Activated B cell treated with CpG ODN at 0.5 μM for 24 hours (primary cell): ENCODE results near the gene ZNF500. TPM values are rescaled to one million over a fixed set of nuclear protein-coding genes. Genes with fewer than 3 reads are reported as not detected.

ENCODE experiments used
- ATAC-seq: fragments of 200-7000 bp; cut with Tn5 transposase; one replicate; pipeline ENCODE4 v1.10.0; 2021; ENCODE audit warnings: low read depth, mild to moderate bottlenecking, moderate library complexity
- CTCF ChIA-PET: fragments of 350-600 bp; sonication (Branson Sonifier 250); formaldehyde crosslinking; loops from one replicate; lab custom pipeline; 2021; ENCODE audit warnings: antibody characterized with exemption; lab: Charles Lee
- POLR2A ChIA-PET: fragments of 350-600 bp; sonication (Branson Sonifier 250); formaldehyde crosslinking; loops from one replicate; lab custom pipeline; 2021; ENCODE audit warnings: antibody characterized with exemption; lab: Charles Lee
- DNase-seq: peaks from one replicate; pipeline ENCODE4 v3.0.0; 2022
- H3K27ac Mint-ChIP-seq: one replicate; pipeline ENCODE4 v1.8.0; 2020; ENCODE audit warnings: mixed read lengths
- H3K27me3 Mint-ChIP-seq: one replicate; pipeline ENCODE4 v1.8.0; 2021; ENCODE audit warnings: mixed read lengths
- H3K36me3 Mint-ChIP-seq: one replicate; pipeline ENCODE4 v1.8.0; 2021; ENCODE audit warnings: low read depth, mixed read lengths
- H3K4me1 Mint-ChIP-seq: one replicate; pipeline ENCODE4 v1.8.0; 2021; ENCODE audit warnings: mixed read lengths
- H3K4me3 Mint-ChIP-seq: one replicate; pipeline ENCODE4 v1.8.0; 2020; ENCODE audit warnings: mild to moderate bottlenecking, mixed read lengths
- H3K9me3 Mint-ChIP-seq: one replicate; pipeline ENCODE4 v1.8.0; 2020; ENCODE audit warnings: mixed read lengths
- CTCF ChIP-seq: fragments of 200-600 bp; IDR thresholded peaks from one replicate; pipeline ENCODE4 v1.8.0; 2022; ENCODE audit warnings: antibody characterized with exemption, mild to moderate bottlenecking
- intact Hi-C: fragments of 100-400 bp; cut with micrococcal nuclease; formaldehyde crosslinking; loops from one replicate; pipeline ENCODE4 v1.15.1; 2024
- total RNA-seq: library from RNA; stranded (reverse); gene quantifications from 2 replicates; pipeline ENCODE4 v1.2.3, GENCODE V29; 2022

Gene ZNF500
- total RNA-seq, 1 donor from 2014 or later: 19.1 TPM

GRCh38 chr16:4737545-4737944 is 29.4 kb downstream of the ZNF500 start:
- H3K36me3 Mint-ChIP-seq: peaks cover 5% of the 10 kb centered on the region
- H3K27ac Mint-ChIP-seq: no peak overlapping the region
- CTCF ChIA-PET: no interaction called here
- H3K27me3 Mint-ChIP-seq: no peaks in the 10 kb centered on the region
- DNase-seq (no peak), ATAC-seq (no peak)
- H3K4me3 Mint-ChIP-seq: no peak overlapping the region
- intact Hi-C loops: no loop called here
- TF ChIP-seq CTCF: no peak
- H3K9me3 Mint-ChIP-seq: no peaks in the 10 kb centered on the region
- POLR2A ChIA-PET: no interaction called here
- H3K4me1 Mint-ChIP-seq: peaks cover 18% of the 10 kb centered on the region

- H3K4me3 Mint-ChIP-seq: no peak overlapping the region
- CTCF ChIA-PET: no interaction called here
- no peak overlapping the region for H3K27ac Mint-ChIP-seq
- no peaks in the 10 kb centered on the region for H3K27me3 Mint-ChIP-seq
- intact Hi-C loops: no loop called here
- ATAC-seq (no peak), DNase-seq (no peak)
- H3K36me3 Mint-ChIP-seq: peaks cover 5% of the 10 kb centered on the region
- H3K9me3 Mint-ChIP-seq: no peaks in the 10 kb centered on the region
- POLR2A ChIA-PET: no interaction called here
- no peak for TF ChIP-seq CTCF
- H3K4me1 Mint-ChIP-seq: peaks cover 18% of the 10 kb centered on the region
These were observed 30.4 kb downstream of the ZNF500 start for GRCh38 chr16:4736546-4736945.

GRCh38 chr16:4734730-4735535 is 32.0 kb downstream of the ZNF500 start:
- CTCF ChIA-PET: interaction anchor here (0.8 to 1.7 kb wide), 9 partner anchors 13 to 357 kb away, joined by 3 to 7 read pairs (median 4); partner anchors contain the start of genes GLYR1, HMOX2, MGRN1 and ROGDI
- POLR2A ChIA-PET: interaction anchor here (0.5 to 3.1 kb wide), 16 partner anchors 17 to 481 kb away, joined by 3 to 27 read pairs (median 6); partner anchors contain the start of genes CDIP1, GLYR1, NUDT16L1 and PAM16
- peak overlapping the region; percentile 87 for H3K27ac Mint-ChIP-seq
- ATAC-seq (peak; percentile 80), DNase-seq (peak; percentile 91)
- peaks cover 9% of the 10 kb centered on the region for H3K36me3 Mint-ChIP-seq
- H3K9me3 Mint-ChIP-seq: no peaks in the 10 kb centered on the region
- no peaks in the 10 kb centered on the region for H3K27me3 Mint-ChIP-seq
- H3K4me3 Mint-ChIP-seq: peak overlapping the region; percentile 90
- TF ChIP-seq CTCF: no peak
- intact Hi-C loops: loop anchor here (1.0 to 2.0 kb wide), 9 partner anchors 32 to 298 kb away; partner anchors contain the start of genes CDIP1, GLYR1, HMOX2 and MGRN1
- peaks cover 18% of the 10 kb centered on the region for H3K4me1 Mint-ChIP-seq

- intact Hi-C loops: loop anchor here (1.0 to 2.0 kb wide), 9 partner anchors 33 to 299 kb away; partner anchors contain the start of genes CDIP1, GLYR1, HMOX2 and MGRN1
- peaks cover 18% of the 10 kb centered on the region for H3K4me1 Mint-ChIP-seq
- ChIA-PET CTCF (interaction anchor here (0.8 to 1.7 kb wide), 8 partner anchors 14 to 358 kb away, joined by 3 to 7 read pairs (median 4); partner anchors contain the start of genes GLYR1, HMOX2, MGRN1 and UBN1), POLR2A (interaction anchor here (0.5 to 3.1 kb wide), 16 partner anchors 17 to 481 kb away, joined by 3 to 27 read pairs (median 6); partner anchors contain the start of genes CDIP1, GLYR1, NUDT16L1 and PAM16)
- DNase-seq: peak; percentile 84
- TF ChIP-seq CTCF: no peak
- no peaks in the 10 kb centered on the region for H3K9me3 Mint-ChIP-seq
- peak; percentile 77 for ATAC-seq
- peak within 1 kb of the TSS; percentile 90 for H3K4me3 Mint-ChIP-seq
- peak within 1 kb of the TSS; percentile 87 for H3K27ac Mint-ChIP-seq
- H3K36me3 Mint-ChIP-seq: peaks cover 15% of the 10 kb centered on the region
- H3K27me3 Mint-ChIP-seq: no peaks in the 10 kb centered on the region
These were observed 32.8 kb downstream of the ZNF500 start, which contains the start of the genes ANKS3 and DNAAF8 for GRCh38 chr16:4734063-4734729. Gene ANKS3 (minus strand): TSS chr16:4734271. CDS start chr16:4730149, 4,122 bp downstream. Gene DNAAF8 (plus strand): TSS chr16:4734537. CDS start chr16:4736515, 1,978 bp downstream.
